SK-N-SH (cell line): ENCODE data around the gene PHGDH. TPM values are rescaled to one million over a fixed set of nuclear protein-coding genes. Genes with fewer than 3 reads are reported as not detected.

Source experiments
- CTCF ChIA-PET: fragments of 300-600, 350-600 bp; formaldehyde crosslinking; extraction: SDS; loops from one replicate; lab custom pipeline; 2021; lab: Yijun Ruan, JAX
- POLR2A ChIA-PET: fragments of 350-600 bp; sonication (Branson Sonifier 250); formaldehyde crosslinking; extraction: SDS; loops from one replicate; lab custom pipeline; 2020; ENCODE audit warnings: antibody characterized with exemption, inconsistent platforms; lab: Yijun Ruan, JAX
- DNase-seq: peaks from one replicate; pipeline ENCODE4 v3.0.0; 2012
- H2AFZ ChIP-seq: fragments of 200-600 bp; sonication (generic); 2 replicates; pipeline ENCODE4 v1.8.1; 2016; ENCODE audit warnings: antibody characterized with exemption, mild to moderate bottlenecking, low read depth
- H3F3A ChIP-seq: fragments of 200-600 bp; sonication (generic); replicated peaks from 2 replicates; pipeline ENCODE3; 2016; ENCODE audit warnings: antibody characterized with exemption, mild to moderate bottlenecking; ENCODE audit not compliant: insufficient read depth
- H3K27ac ChIP-seq, 2 experiments: fragments of 200-500 bp in 1 of 2; fragments of 200-600 bp in 1 of 2; sonication (Bioruptor generic) in 1 of 2; sonication (generic), shearing (Covaris generic) in 1 of 2; 2 replicates each; pipeline versions ENCODE4 v1.5.1 to v1.6.1; 2014 to 2016; ENCODE audit warnings: low read depth in 2 of 2, inconsistent platforms in 1 of 2, low read length in 1 of 2, mild to moderate bottlenecking in 1 of 2, mixed read lengths in 1 of 2
- H3K27me3 ChIP-seq: fragments of 200-600 bp; sonication (generic), shearing (Covaris generic); 2 replicates; pipeline ENCODE4 v1.6.1; 2016; ENCODE audit warnings: mixed run types; ENCODE audit not compliant: insufficient read depth
- H3K36me3 ChIP-seq, 2 experiments: fragments of 200-500 bp in 1 of 2; fragments of 200-600 bp in 1 of 2; sonication (Bioruptor generic) in 1 of 2; sonication (generic) in 1 of 2; replicated peaks in 1 of 2; 2 replicates each; pipeline versions ENCODE3 to v1.5.1; 2014 to 2016; ENCODE audit warnings: low read length in 1 of 2, mild to moderate bottlenecking in 1 of 2; ENCODE audit not compliant: insufficient read depth in 2 of 2, control insufficient read depth in 1 of 2
- H3K4me1 ChIP-seq, 2 experiments: fragments of 200-500 bp in 1 of 2; fragments of 200-600 bp in 1 of 2; sonication (Bioruptor generic) in 1 of 2; sonication (generic), shearing (Covaris generic) in 1 of 2; 2 replicates each; pipeline versions ENCODE4 v1.5.1 to v1.6.1; 2014 to 2016; ENCODE audit warnings: low read depth in 1 of 2, low read length in 1 of 2, mixed run types in 1 of 2; ENCODE audit not compliant: insufficient read depth in 2 of 2, control insufficient read depth in 1 of 2
- H3K4me2 ChIP-seq: fragments of 200-600 bp; sonication (generic), shearing (Covaris generic); 2 replicates; pipeline ENCODE4 v1.6.1; 2017; ENCODE audit warnings: mixed run types
- H3K4me3 ChIP-seq, 2 experiments: fragments of 200-500 bp in 1 of 2; fragments of 200-600 bp in 1 of 2; sonication (Bioruptor generic) in 1 of 2; sonication (generic), shearing (Covaris generic) in 1 of 2; 2 replicates each; pipeline versions ENCODE4 v1.5.1 to v1.8.1; 2014 to 2016; ENCODE audit warnings: low read depth in 2 of 2, inconsistent platforms in 1 of 2, low read length in 1 of 2, mild to moderate bottlenecking in 1 of 2, mixed read lengths in 1 of 2, moderate library complexity in 1 of 2
- H3K79me2 ChIP-seq: fragments of 200-600 bp; sonication (generic); 2 replicates; pipeline ENCODE4 v1.8.1; 2017; ENCODE audit warnings: mild to moderate bottlenecking; ENCODE audit not compliant: insufficient read depth
- H3K9ac ChIP-seq: fragments of 200-600 bp; sonication (generic); 2 replicates; pipeline ENCODE4 v1.6.1; 2017; ENCODE audit warnings: mixed run types
- H3K9me2 ChIP-seq: fragments of 200-600 bp; sonication (generic); 2 replicates; pipeline ENCODE4 v1.6.1; 2017; ENCODE audit warnings: mixed run types
- H3K9me3 ChIP-seq: fragments of 200-600 bp; sonication (generic); 2 replicates; pipeline ENCODE4 v1.6.1; 2017; ENCODE audit warnings: mixed run types, mild to moderate bottlenecking, moderate library complexity
- H4K20me1 ChIP-seq: fragments of 200-600 bp; sonication (generic); 2 replicates; pipeline ENCODE4 v1.6.1; 2017; ENCODE audit warnings: mild to moderate bottlenecking, mixed run types; ENCODE audit not compliant: insufficient read depth
- FOSL2 ChIP-seq: IDR thresholded peaks from 2 replicates; pipeline ENCODE4 v1.4.0; 2012; ENCODE audit warnings: low read depth, mild to moderate bottlenecking, moderate library complexity, borderline replicate concordance
- GABPA ChIP-seq: IDR thresholded peaks from 2 replicates; pipeline ENCODE4 v1.4.0; 2012; ENCODE audit warnings: low read depth, mild to moderate bottlenecking
- IRF3 ChIP-seq: fragments of 150-350 bp; IDR thresholded peaks from 2 replicates; pipeline ENCODE4 v1.6.1; 2016; ENCODE audit warnings: mild to moderate bottlenecking, low read depth, low read length
- MAX ChIP-seq: IDR thresholded peaks from 2 replicates; pipeline ENCODE4 v1.4.0; 2012; ENCODE audit warnings: low read depth
- NRF1 ChIP-seq: IDR thresholded peaks from 2 replicates; pipeline ENCODE4 v1.6.1; 2012; ENCODE audit warnings: low read depth, mild to moderate bottlenecking, low read length
- REST ChIP-seq: IDR thresholded peaks from 2 replicates; pipeline ENCODE4 v1.6.1; 2012; ENCODE audit warnings: mild to moderate bottlenecking, low read depth, low read length, moderate library complexity
- RFX5 ChIP-seq: IDR thresholded peaks from 2 replicates; pipeline ENCODE4 v1.6.1; 2012; ENCODE audit warnings: mild to moderate bottlenecking, improper control_type of control experiment, low read length
- SIN3A ChIP-seq: IDR thresholded peaks from 2 replicates; pipeline ENCODE4 v1.6.1; 2012; ENCODE audit warnings: low read depth, mild to moderate bottlenecking, low read length, moderate library complexity, borderline replicate concordance
- TAF1 ChIP-seq: IDR thresholded peaks from 2 replicates; pipeline ENCODE4 v1.6.1; 2012; ENCODE audit warnings: low read depth, mild to moderate bottlenecking, low read length, moderate library complexity, borderline replicate concordance
- TEAD4 ChIP-seq: IDR thresholded peaks from 2 replicates; pipeline ENCODE4 v1.4.0; 2012; ENCODE audit warnings: mild to moderate bottlenecking, borderline replicate concordance; ENCODE audit not compliant: insufficient read depth
- USF1 ChIP-seq: IDR thresholded peaks from 2 replicates; pipeline ENCODE4 v1.4.0; 2012; ENCODE audit warnings: low read depth, borderline replicate concordance
- YY1 ChIP-seq: IDR thresholded peaks from 2 replicates; pipeline ENCODE4 v1.4.0; 2012; ENCODE audit warnings: low read depth, mild to moderate bottlenecking
- WGBS: methylation state at CpG from one replicate; pipeline ENCODE4 v1.1.6; 2017; ENCODE audit warnings: low lambda C conversion rate; 5-methylcytosine and 5-hydroxymethylcytosine counted together
- polyA plus RNA-seq, 3 experiments: library from polyadenylated mRNA; depleted of rRNA; stranded (reverse); fragments of >200 nt; gene quantifications; 2 replicates each; pipeline ENCODE4 v1.2.3, GENCODE V29; 2012

Gene PHGDH
- polyA plus RNA-seq, 1 of the 3 experiments (the other 2 are of a cell fraction) = 30.2 TPM

GRCh38 chr1:119700326-119700725 is 11.4 kb upstream of the PHGDH start:
- no peaks in the 10 kb centered on the region for H3K9me2 ChIP-seq
- H3K79me2 ChIP-seq = no peaks in the 10 kb centered on the region
- no peak overlapping the region for H3K9ac ChIP-seq
- no peaks in the 10 kb centered on the region; the same call in 1 of the 2 replicates for H3K27me3 ChIP-seq
- H3K4me1 ChIP-seq = peaks cover 0 to 3% of the 10 kb centered on the region in 2 experiments; a peak in 1 of 4 replicates
- H3K27ac ChIP-seq = no peak overlapping the region
- no peaks in the 10 kb centered on the region for H3F3A ChIP-seq
- H3K4me3 ChIP-seq = no peak overlapping the region
- no peak overlapping the region for H2AFZ ChIP-seq
- ChIA-PET CTCF (interaction anchor here (1.0 kb wide), 1 partner anchor 24 kb away, joined by 3 read pairs; no protein-coding TSS in a partner anchor), POLR2A (no interaction called here)
- H3K4me2 ChIP-seq = no peak overlapping the region
- TF ChIP-seq USF1 (no peak), TEAD4 (no peak), REST (no peak), SIN3A (no peak), IRF3 (no peak), FOSL2 (no peak), GABPA (no peak), MAX (no peak), TAF1 (no peak), RFX5 (no peak), NRF1 (no peak), YY1 (no peak)
- no peak for DNase-seq
- no peaks in the 10 kb centered on the region for H3K36me3 ChIP-seq
- no peaks in the 10 kb centered on the region for H4K20me1 ChIP-seq
- 3% methylated on average over 2 of the region's 2 CpGs for WGBS
- no peaks in the 10 kb centered on the region for H3K9me3 ChIP-seq

GRCh38 chr1:119701659-119702058 is 10.1 kb upstream of the PHGDH start:
- H3K36me3 ChIP-seq = no peaks in the 10 kb centered on the region
- DNase-seq = no peak
- no peak for TF ChIP-seq FOSL2
- H3F3A ChIP-seq = no peaks in the 10 kb centered on the region
- no peak overlapping the region for H3K4me3 ChIP-seq
- H2AFZ ChIP-seq = no peak overlapping the region
- H3K9ac ChIP-seq = no peak overlapping the region
- POLR2A ChIA-PET = no interaction called here
- no peaks in the 10 kb centered on the region for H4K20me1 ChIP-seq
- H3K9me3 ChIP-seq = no peaks in the 10 kb centered on the region
- H3K79me2 ChIP-seq = no peaks in the 10 kb centered on the region
- H3K9me2 ChIP-seq = no peaks in the 10 kb centered on the region
- no peak overlapping the region for H3K4me2 ChIP-seq
- H3K27ac ChIP-seq = no peak overlapping the region
- CTCF ChIA-PET = no interaction called here
- H3K27me3 ChIP-seq = no peaks in the 10 kb centered on the region; the same call in 1 of the 2 replicates
- H3K4me1 ChIP-seq = peaks cover 0 to 3% of the 10 kb centered on the region in 2 experiments; a peak in 1 of 4 replicates
